HepG2 (cell line): Measurements from ENCODE around the gene SLC12A3. TPM values are rescaled to one million over a fixed set of nuclear protein-coding genes. Genes with fewer than 3 reads are reported as not detected.

Experiments
- AGO2 ChIP-seq: fragments of 200-400 bp; formaldehyde crosslinking; optimal IDR thresholded peaks from 2 replicates; pipeline ENCODE3; 2017; ENCODE audit warnings: mild to moderate bottlenecking, low read depth, low read length, moderate library complexity
- BCLAF1 ChIP-seq: fragments of 450-650 bp; IDR thresholded peaks from 2 replicates; pipeline ENCODE4 v1.6.1; 2017; ENCODE audit warnings: mild to moderate bottlenecking
- DPF2 ChIP-seq: sonication (generic); formaldehyde crosslinking; IDR thresholded peaks from 2 replicates; pipeline ENCODE4 v1.4.0; 2020; ENCODE audit warnings: mild to moderate bottlenecking, low read depth, missing genetic modification reagents, borderline replicate concordance
- HOMEZ ChIP-seq: IDR thresholded peaks from 2 replicates; pipeline ENCODE4 v1.6.1; 2016; ENCODE audit warnings: low read depth
- MAFG ChIP-seq: sonication (generic); formaldehyde crosslinking; IDR thresholded peaks from 2 replicates; pipeline ENCODE4 v1.5.1; 2020; ENCODE audit warnings: mild to moderate bottlenecking, missing genetic modification reagents
- NKX3-1 ChIP-seq: sonication (generic); formaldehyde crosslinking; IDR thresholded peaks from 2 replicates; pipeline ENCODE4 v1.5.0; 2020; ENCODE audit warnings: missing genetic modification reagents
- POGK ChIP-seq: sonication (generic); formaldehyde crosslinking; conservative IDR thresholded peaks from 2 replicates; pipeline ENCODE4 v1.8.0; 2022; ENCODE audit warnings: mild to moderate bottlenecking, moderate library complexity, missing genetic modification reagents
- SMAD9 ChIP-seq: sonication (generic); formaldehyde crosslinking; IDR thresholded peaks from 2 replicates; pipeline ENCODE4 v1.5.1; 2020; ENCODE audit warnings: mild to moderate bottlenecking, missing genetic modification reagents
- SRF ChIP-seq: IDR thresholded peaks from 2 replicates; pipeline ENCODE4 v1.6.1; 2011; ENCODE audit warnings: mild to moderate bottlenecking, low read depth, low read length, moderate library complexity
- ZBTB4 ChIP-seq: sonication (generic); formaldehyde crosslinking; IDR thresholded peaks from 2 replicates; pipeline ENCODE4 v1.4.0; 2020; ENCODE audit warnings: missing genetic modification reagents, mild to moderate bottlenecking, borderline replicate concordance
- ZNF160 ChIP-seq: sonication (generic); formaldehyde crosslinking; IDR thresholded peaks from 2 replicates; pipeline ENCODE4 v1.8.0; 2022; ENCODE audit warnings: mild to moderate bottlenecking, inconsistent platforms, missing genetic modification reagents
- ZNF18 ChIP-seq: sonication (generic); formaldehyde crosslinking; IDR thresholded peaks from 2 replicates; pipeline ENCODE4 v1.8.0; 2022; ENCODE audit warnings: mild to moderate bottlenecking, missing genetic modification reagents; ENCODE audit not compliant: insufficient replicate concordance
- ZNF432 ChIP-seq: sonication (generic); formaldehyde crosslinking; IDR thresholded peaks from 2 replicates; pipeline ENCODE4 v1.5.0; 2020; ENCODE audit warnings: missing genetic modification reagents, mild to moderate bottlenecking, borderline replicate concordance
- ZNF572 ChIP-seq: sonication (generic); formaldehyde crosslinking; IDR thresholded peaks from 2 replicates; pipeline ENCODE4 v1.5.1; 2020; ENCODE audit warnings: mild to moderate bottlenecking, missing genetic modification reagents
- ZNF577 ChIP-seq: sonication (generic); formaldehyde crosslinking; IDR thresholded peaks from 2 replicates; pipeline ENCODE4 v1.4.0; 2020; ENCODE audit warnings: mild to moderate bottlenecking, low read depth, missing genetic modification reagents, borderline replicate concordance
- ZNF644 ChIP-seq: IDR thresholded peaks from 2 replicates; pipeline ENCODE4 v1.6.1; 2016; ENCODE audit warnings: low read depth
- ZNF737 ChIP-seq: sonication (generic); formaldehyde crosslinking; IDR thresholded peaks from 2 replicates; pipeline ENCODE4 v1.5.0; 2020; ENCODE audit warnings: missing genetic modification reagents, mild to moderate bottlenecking, borderline replicate concordance
- ZNF83 ChIP-seq: sonication (generic); formaldehyde crosslinking; IDR thresholded peaks from 2 replicates; pipeline ENCODE4 v1.4.0; 2020; ENCODE audit warnings: missing genetic modification reagents, mild to moderate bottlenecking, borderline replicate concordance
- polyA plus RNA-seq, 8 experiments: library from polyadenylated mRNA; depleted of rRNA in 3 of 8; stranded (reverse) in 7 of 8; unstranded in 1 of 8; fragments of >200 nt; fragmentation: Illumina TruSeq in 4 of 8; extraction: Trizol in 4 of 8; gene quantifications; 2 replicates each; pipeline versions ENCODE4 v1.2.1 to v1.2.3, GENCODE V29; 2011 to 2016; ENCODE audit warnings: low read depth in 4 of 8, missing spikeins in 1 of 8, mixed read lengths in 1 of 8; ENCODE audit not compliant: insufficient read depth in 1 of 8
- total RNA-seq, 5 experiments: library from RNA; depleted of rRNA; stranded (reverse); fragments of >200 nt; fragmentation: Illumina TruSeq; extraction: Trizol; gene quantifications; 2 replicates each; pipeline ENCODE4 v1.2.3, GENCODE V29; 2016; ENCODE audit warnings: low read depth in 1 of 5

SLC12A3 gene
- total and polyA plus RNA-seq, 2 of the 13 experiments (the other 11 are each of a cell fraction or from before 2014, with no cell fraction given) = 6.2 TPM; not detected in 1

- TF ChIP-seq ZNF18 (CRISPR knock-in tag) (no peak), ZNF644 (CRISPR knock-in tag) (0 out of 2 replicates have a peak, but pooled peaks have one; percentile 26), ZNF577 (CRISPR knock-in tag) (no peak), SRF (no peak), ZNF160 (CRISPR knock-in tag) (no peak), DPF2 (peak; percentile 91), NKX3-1 (CRISPR knock-in tag) (0 out of 2 replicates have a peak, but pooled peaks have one; percentile 21), ZNF432 (CRISPR knock-in tag) (no peak), SMAD9 (no peak), ZBTB4 (CRISPR knock-in tag) (no peak), ZNF83 (no peak), ZNF572 (CRISPR knock-in tag) (no peak), POGK (CRISPR knock-in tag) (peak; percentile 100), MAFG (CRISPR knock-in tag) (no peak), HOMEZ (CRISPR knock-in tag) (peak; percentile 82; the same call in 1 of the 2 replicates), ZNF737 (CRISPR knock-in tag) (no peak), BCLAF1 (no peak), AGO2 (no peak)
These were observed 47.1 kb upstream of the SLC12A3 start (continued) for GRCh38 chr16:56817938-56818337.
